ENCODE measurements around the gene NEURL1B.
A peak's percentile ranks its signal among the peaks of the same experiment; 100 is the strongest.
"Not testable (repeated sequence)": the region's sequence is repeated elsewhere in the genome, so short reads cannot be mapped to it uniquely, and the experiment has no call there.

NEURL1B gene

GRCh38 chr5:172600571-172600970 is 40.5 kb upstream of the NEURL1B start:
- H3K4me3 ChIP-seq (ENCODE audit: control insufficient read depth, low read depth, low read length) = no peak overlapping the region
- no peak for DNase-seq (ENCODE audit: low read depth)
- TF ChIP-seq, protein P1, sequence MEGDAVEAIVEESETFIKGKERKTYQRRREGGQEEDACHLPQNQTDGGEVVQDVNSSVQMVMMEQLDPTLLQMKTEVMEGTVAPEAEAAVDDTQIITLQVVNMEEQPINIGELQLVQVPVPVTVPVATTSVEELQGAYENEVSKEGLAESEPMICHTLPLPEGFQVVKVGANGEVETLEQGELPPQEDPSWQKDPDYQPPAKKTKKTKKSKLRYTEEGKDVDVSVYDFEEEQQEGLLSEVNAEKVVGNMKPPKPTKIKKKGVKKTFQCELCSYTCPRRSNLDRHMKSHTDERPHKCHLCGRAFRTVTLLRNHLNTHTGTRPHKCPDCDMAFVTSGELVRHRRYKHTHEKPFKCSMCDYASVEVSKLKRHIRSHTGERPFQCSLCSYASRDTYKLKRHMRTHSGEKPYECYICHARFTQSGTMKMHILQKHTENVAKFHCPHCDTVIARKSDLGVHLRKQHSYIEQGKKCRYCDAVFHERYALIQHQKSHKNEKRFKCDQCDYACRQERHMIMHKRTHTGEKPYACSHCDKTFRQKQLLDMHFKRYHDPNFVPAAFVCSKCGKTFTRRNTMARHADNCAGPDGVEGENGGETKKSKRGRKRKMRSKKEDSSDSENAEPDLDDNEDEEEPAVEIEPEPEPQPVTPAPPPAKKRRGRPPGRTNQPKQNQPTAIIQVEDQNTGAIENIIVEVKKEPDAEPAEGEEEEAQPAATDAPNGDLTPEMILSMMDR (conservative IDR thresholded peaks at IDR 0.05; ENCODE audit: control insufficient read depth, insufficient read depth, low read depth, low read length) = no peak

DNA sequence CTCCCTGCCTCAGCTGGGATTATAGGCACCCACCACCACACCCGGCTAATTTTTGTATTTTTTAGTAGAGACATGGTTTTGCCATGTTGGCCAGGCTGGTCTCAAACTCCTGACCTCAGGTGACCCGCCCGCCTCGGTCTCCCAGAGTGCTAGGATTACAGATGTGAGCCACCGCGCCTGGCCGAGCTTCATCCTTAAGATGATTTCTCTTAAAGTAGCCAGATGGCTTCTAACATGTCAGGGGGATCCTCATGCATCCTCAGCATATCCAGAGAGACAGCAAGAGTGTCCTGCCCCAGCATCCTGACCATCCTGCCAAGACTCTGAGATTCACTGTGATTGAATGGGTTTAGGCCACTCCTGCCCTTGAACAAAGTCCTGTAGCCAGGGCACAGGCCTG is 39.5 kb upstream of the NEURL1B start:
- not testable (repeated sequence) for DNase-seq (ENCODE audit: low read depth); H3K4me3 ChIP-seq (ENCODE audit: control insufficient read depth, low read depth, low read length)

- H3K4me3 ChIP-seq (ENCODE audit: control insufficient read depth, low read depth, low read length) = no peak overlapping the region
- TF ChIP-seq, protein P1 (conservative IDR thresholded peaks at IDR 0.05; ENCODE audit: control insufficient read depth, insufficient read depth, low read depth, low read length) = no peak
- DNase-seq (ENCODE audit: low read depth) = peak; percentile 15
These were observed 38.3 kb upstream of the NEURL1B start for GRCh38 chr5:172602783-172603231.

DNA sequence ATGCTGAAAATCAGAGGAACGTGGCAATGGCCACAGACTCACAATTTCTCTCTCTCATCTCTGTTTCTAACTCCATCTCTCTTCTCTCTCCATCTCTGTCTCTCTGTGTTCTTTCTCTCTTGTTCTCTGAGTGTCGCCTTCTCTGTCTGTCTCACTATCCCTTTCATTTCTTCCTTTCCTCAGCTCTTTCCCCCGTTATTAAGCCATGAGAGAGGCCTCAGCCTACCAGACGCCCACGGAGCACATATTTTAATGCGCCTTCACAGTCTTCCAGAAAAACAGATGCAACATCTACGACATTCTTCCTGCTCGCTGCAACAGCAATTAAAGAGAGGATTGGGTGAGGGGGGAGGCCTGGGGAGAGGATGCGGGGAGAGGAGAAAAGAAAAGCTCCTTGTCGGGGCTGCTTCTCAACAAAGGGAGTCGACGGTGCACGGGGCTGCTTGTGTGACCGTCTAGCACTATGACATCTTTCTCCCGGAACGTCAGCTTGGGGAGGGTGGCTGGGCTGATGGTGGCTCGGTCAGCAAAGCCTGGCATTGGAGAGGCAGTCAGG is 37.7 kb upstream of the NEURL1B start:
- TF ChIP-seq, protein P1 (conservative IDR thresholded peaks at IDR 0.05; ENCODE audit: control insufficient read depth, insufficient read depth, low read depth, low read length) = no peak
- peak; percentile 30 for DNase-seq (ENCODE audit: low read depth)
- H3K4me3 ChIP-seq (ENCODE audit: control insufficient read depth, low read depth, low read length) = no peak overlapping the region

- DNase-seq (ENCODE audit: low read depth) = no peak
- TF ChIP-seq, protein P1 (conservative IDR thresholded peaks at IDR 0.05; ENCODE audit: control insufficient read depth, insufficient read depth, low read depth, low read length) = no peak
These were observed 35.6 kb upstream of the NEURL1B start for GRCh38 chr5:172605466-172605865.

DNA sequence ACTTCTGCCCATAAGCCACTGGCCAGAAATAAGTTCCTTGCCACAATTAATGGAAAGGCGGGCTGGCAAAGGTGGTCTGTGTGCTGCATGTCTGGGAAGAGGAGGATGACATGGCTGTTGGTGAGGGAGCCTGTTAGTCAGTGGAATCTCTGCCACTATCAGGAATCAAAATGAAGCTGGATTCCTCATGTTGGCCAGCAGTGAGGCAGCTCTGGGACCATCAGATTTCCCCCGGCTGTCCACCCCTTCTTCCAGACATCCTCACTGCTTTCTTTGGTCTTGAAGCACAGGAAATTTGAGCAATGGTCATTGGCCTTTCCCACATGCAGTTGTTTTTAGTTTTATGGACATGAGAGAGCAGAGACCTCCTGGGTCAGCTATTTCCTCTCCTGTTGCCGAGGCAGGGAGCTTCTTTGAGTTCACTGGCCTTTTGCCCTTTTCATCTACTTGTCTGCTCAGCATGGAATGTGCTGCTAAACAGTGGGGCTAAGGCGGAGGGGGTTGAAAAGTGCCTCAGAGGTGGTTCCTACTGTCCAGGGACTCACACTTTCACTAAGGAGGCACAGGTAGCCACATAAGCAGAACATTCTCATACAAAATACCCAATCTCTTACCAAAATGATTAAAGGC is 34.8 kb upstream of the NEURL1B start:
- no peak overlapping the region for H3K4me3 ChIP-seq (ENCODE audit: control insufficient read depth, low read depth, low read length)
- no peak for DNase-seq (ENCODE audit: low read depth)
- TF ChIP-seq, protein P1 (conservative IDR thresholded peaks at IDR 0.05; ENCODE audit: control insufficient read depth, insufficient read depth, low read depth, low read length) = no peak

More at GRCh38 chr5:172605466-172605865, 35.6 kb upstream of the NEURL1B start:
- H3K4me3 ChIP-seq (ENCODE audit: control insufficient read depth, low read depth, low read length) = no peak overlapping the region

DNA sequence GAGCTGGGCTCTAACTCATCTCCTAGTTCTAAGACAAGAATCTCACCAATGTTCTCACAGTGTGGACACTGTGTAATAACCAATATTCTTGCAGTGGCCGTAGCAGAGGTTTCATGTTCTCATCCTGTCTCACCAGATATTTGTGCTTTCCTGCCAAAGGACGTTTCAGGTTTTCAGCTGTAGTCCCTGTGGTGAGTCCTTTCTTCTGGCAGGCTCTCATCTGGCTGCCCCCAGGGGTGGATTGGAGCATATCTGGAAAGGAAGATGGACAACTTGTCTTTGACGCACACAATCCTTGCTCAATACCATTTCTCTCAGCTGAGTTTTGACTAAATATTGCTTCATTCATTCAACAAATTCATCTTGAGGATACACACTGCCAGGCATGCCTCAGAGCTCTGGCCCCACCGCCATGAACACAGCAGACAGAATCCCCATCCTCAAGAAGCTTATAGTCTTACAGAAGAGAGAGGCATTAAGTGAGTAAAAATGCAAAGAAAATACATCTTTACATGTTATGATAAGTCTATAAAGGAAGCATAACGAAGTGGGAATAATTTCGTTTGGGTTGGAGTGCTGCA is 33.8 kb upstream of the NEURL1B start:
- no peak overlapping the region for H3K4me3 ChIP-seq (ENCODE audit: control insufficient read depth, low read depth, low read length)
- TF ChIP-seq, protein P1 (conservative IDR thresholded peaks at IDR 0.05; ENCODE audit: control insufficient read depth, insufficient read depth, low read depth, low read length) = no peak
- DNase-seq (ENCODE audit: low read depth) = peak; percentile 63
